SK-N-SH treated with all-trans-retinoic acid at 6 μM for 48 hours (cell line): ENCODE data around the gene OSBPL2.

Experiments used
- ATAC-seq: fragments of 200-7000 bp; cut with Tn5 transposase; 3 replicates; pipeline ENCODE4 v1.9.1; 2020; ENCODE audit warnings: mild to moderate bottlenecking, moderate library complexity
- ARNTL ChIP-seq: fragments of 450-650 bp; formaldehyde crosslinking; IDR thresholded peaks from 2 replicates; pipeline ENCODE4 v1.5.0; 2020; ENCODE audit warnings: low read depth, mild to moderate bottlenecking, moderate library complexity, borderline replicate concordance
- BACH2 ChIP-seq: fragments of 250-450 bp; sonication (Bioruptor Pico); IDR thresholded peaks from 2 replicates; pipeline ENCODE4 v1.9.0; 2021; ENCODE audit warnings: mild to moderate bottlenecking, borderline replicate concordance
- CREB5 ChIP-seq: fragments of 250-450 bp; sonication (Bioruptor Pico); IDR thresholded peaks from 2 replicates; pipeline ENCODE4 v1.5.1; 2020; ENCODE audit warnings: low read depth, mild to moderate bottlenecking, moderate library complexity
- CSDC2 ChIP-seq: fragments of 250-450 bp; sonication (Bioruptor Pico); IDR thresholded peaks from 2 replicates; pipeline ENCODE4 v1.5.0; 2020; ENCODE audit warnings: mild to moderate bottlenecking, moderate library complexity
- CSRNP3 ChIP-seq: fragments of 250-450 bp; sonication (Bioruptor Pico); IDR thresholded peaks from 2 replicates; pipeline ENCODE4 v1.5.1; 2021; ENCODE audit warnings: mild to moderate bottlenecking, moderate library complexity
- ESRRG ChIP-seq: fragments of 250-450 bp; sonication (Bioruptor Pico); IDR thresholded peaks from 2 replicates; pipeline ENCODE4 v1.6.1; 2021; ENCODE audit warnings: mild to moderate bottlenecking
- GLIS3 ChIP-seq: fragments of 250-450 bp; sonication (Bioruptor Pico); IDR thresholded peaks from 2 replicates; pipeline ENCODE4 v1.5.0; 2020; ENCODE audit warnings: mild to moderate bottlenecking, moderate library complexity
- ISL1 ChIP-seq: fragments of 250-450 bp; sonication (Bioruptor Pico); IDR thresholded peaks from 2 replicates; pipeline ENCODE4 v2.1.2; 2022; ENCODE audit warnings: mild to moderate bottlenecking, moderate library complexity
- POU6F1 ChIP-seq: fragments of 250-450 bp; sonication (Bioruptor Pico); IDR thresholded peaks from 2 replicates; pipeline ENCODE4 v1.8.0; 2021; ENCODE audit warnings: low read depth, mild to moderate bottlenecking, moderate library complexity, borderline replicate concordance
- PPARA ChIP-seq: fragments of 250-450 bp; sonication (Bioruptor Pico); IDR thresholded peaks from 2 replicates; pipeline ENCODE4 v1.5.0; 2020; ENCODE audit warnings: mild to moderate bottlenecking, borderline replicate concordance
- RARB ChIP-seq: fragments of 250-450 bp; sonication (Bioruptor Pico); IDR thresholded peaks from 2 replicates; pipeline ENCODE4 v1.8.0; 2021; ENCODE audit warnings: mild to moderate bottlenecking, moderate library complexity
- SNAI2 ChIP-seq: fragments of 250-450 bp; sonication (Bioruptor Pico); IDR thresholded peaks from 2 replicates; pipeline ENCODE4 v1.5.0; 2020; ENCODE audit warnings: mild to moderate bottlenecking, moderate library complexity
- TCF4 ChIP-seq: fragments of 250-450 bp; sonication (Bioruptor Pico); IDR thresholded peaks from 2 replicates; pipeline ENCODE4 v1.8.0; 2021; ENCODE audit warnings: mild to moderate bottlenecking, moderate library complexity, borderline replicate concordance
- TSHZ2 ChIP-seq: fragments of 250-450 bp; sonication (Bioruptor Pico); IDR thresholded peaks from 2 replicates; pipeline ENCODE4 v1.5.0; 2020; ENCODE audit warnings: mild to moderate bottlenecking, moderate library complexity
- ZC3H10 ChIP-seq: fragments of 250-450 bp; sonication (Bioruptor Pico); IDR thresholded peaks from 2 replicates; pipeline ENCODE4 v1.5.1; 2021; ENCODE audit warnings: mild to moderate bottlenecking, moderate library complexity
- ZFP3 ChIP-seq: fragments of 250-450 bp; sonication (Bioruptor Pico); IDR thresholded peaks from 2 replicates; pipeline ENCODE4 v1.5.0; 2020; ENCODE audit warnings: mild to moderate bottlenecking, moderate library complexity
- ZFP30 ChIP-seq: fragments of 450-650 bp; formaldehyde crosslinking; IDR thresholded peaks from 2 replicates; pipeline ENCODE4 v1.5.0; 2022; ENCODE audit warnings: mild to moderate bottlenecking, moderate library complexity
- ZNF565 ChIP-seq: fragments of 450-650 bp; formaldehyde crosslinking; conservative IDR thresholded peaks from 2 replicates; pipeline ENCODE4 v1.5.0; 2020; ENCODE audit warnings: low read depth, mild to moderate bottlenecking, moderate library complexity

OSBPL2 gene

GRCh38 chr20:62321521-62321948 lies 83.2 kb downstream of the OSBPL2 start:
- TF ChIP-seq CSDC2 (CRISPR knock-in tag) = no peak
- no peak for TF ChIP-seq PPARA
- TF ChIP-seq ZFP3 (CRISPR knock-in tag) = no peak
- TF ChIP-seq ZFP30 = no peak
- TF ChIP-seq RARB = no peak
- TF ChIP-seq CSRNP3 = no peak
- TF ChIP-seq GLIS3 = no peak
- TF ChIP-seq ARNTL (CRISPR knock-in tag) = no peak
- TF ChIP-seq ESRRG = no peak
- TF ChIP-seq CREB5 (CRISPR knock-in tag) = no peak
- no peak for TF ChIP-seq SNAI2
- no peak for TF ChIP-seq ZNF565 (CRISPR knock-in tag)
- no peak for TF ChIP-seq TCF4 (CRISPR knock-in tag)
- TF ChIP-seq BACH2 = no peak
- no peak for TF ChIP-seq TSHZ2
- TF ChIP-seq ZC3H10 (CRISPR knock-in tag) = no peak
- TF ChIP-seq POU6F1 (CRISPR knock-in tag) = no peak
- peak; percentile 18; the same call in 1 of the 3 replicates for ATAC-seq

GRCh38 chr20:62321975-62322374 lies 83.7 kb downstream of the OSBPL2 start:
- TF ChIP-seq BACH2 (no peak), ZC3H10 (CRISPR knock-in tag) (no peak), TSHZ2 (no peak), ZFP3 (CRISPR knock-in tag) (no peak), CSRNP3 (no peak), POU6F1 (CRISPR knock-in tag) (no peak), SNAI2 (no peak), CSDC2 (CRISPR knock-in tag) (no peak), ZNF565 (CRISPR knock-in tag) (no peak), ISL1 (CRISPR knock-in tag) (no peak), ESRRG (no peak), RARB (no peak)
- TF ChIP-seq, all 23 proteins: peak for 0
- ATAC-seq = no peak
